T-helper 9 cell (primary cell): Measurements from ENCODE around the gene SARM1.

ENCODE experiments used
- DNase-seq: peaks from one replicate; pipeline ENCODE4 v3.0.0-alpha.2; 2020

The SARM1 gene

GRCh38 chr17:28342313-28342712 is 29.2 kb upstream of the SARM1 start:
- DNase-seq = no peak

GRCh38 chr17:28343491-28343932 is 28.0 kb upstream of the SARM1 start:
- DNase-seq = no peak

DNA sequence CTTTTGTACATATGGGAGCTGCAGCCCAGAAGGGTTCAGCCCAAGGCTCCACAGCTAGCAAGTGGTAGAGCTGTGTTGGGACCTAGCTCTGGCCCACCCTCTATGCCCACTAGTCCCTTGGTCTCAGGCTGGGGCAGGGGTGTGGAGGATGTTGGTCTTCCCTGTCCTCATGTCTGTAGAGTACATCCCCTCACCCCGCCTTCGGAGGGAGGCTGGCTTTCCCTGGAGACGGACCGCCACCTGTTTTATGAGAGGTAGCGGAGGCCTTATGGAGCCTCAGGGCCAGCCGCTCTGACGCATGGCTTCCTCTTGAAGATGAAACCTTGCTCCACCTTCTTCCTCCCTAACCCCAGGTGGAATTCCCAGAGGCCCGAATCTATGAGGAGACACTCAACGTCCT is 27.5 kb upstream of the SARM1 start:
- no peak for DNase-seq

DNA sequence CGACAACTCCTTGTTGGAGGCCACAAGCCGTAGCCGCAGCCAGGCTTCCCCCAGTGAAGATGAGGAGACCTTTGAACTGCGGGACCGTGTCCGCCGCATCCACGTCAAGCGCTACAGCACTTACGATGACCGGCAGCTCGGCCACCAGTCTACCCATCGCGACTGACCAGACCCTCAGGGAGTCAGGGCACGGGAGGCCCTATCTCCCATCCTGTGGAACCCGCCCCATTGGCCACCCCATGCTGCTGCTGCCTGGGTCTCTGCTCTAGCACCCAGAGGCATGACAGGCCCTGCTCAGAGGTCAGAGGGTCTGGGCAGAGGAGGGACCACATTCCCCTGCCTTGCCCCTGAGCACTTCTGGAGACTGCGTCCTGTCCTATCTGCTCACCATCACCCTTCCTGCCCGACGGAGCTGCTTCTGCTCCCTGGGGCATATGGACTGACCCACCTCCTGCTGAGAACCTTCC is 27.0 kb upstream of the SARM1 start:
- no peak for DNase-seq

DNA sequence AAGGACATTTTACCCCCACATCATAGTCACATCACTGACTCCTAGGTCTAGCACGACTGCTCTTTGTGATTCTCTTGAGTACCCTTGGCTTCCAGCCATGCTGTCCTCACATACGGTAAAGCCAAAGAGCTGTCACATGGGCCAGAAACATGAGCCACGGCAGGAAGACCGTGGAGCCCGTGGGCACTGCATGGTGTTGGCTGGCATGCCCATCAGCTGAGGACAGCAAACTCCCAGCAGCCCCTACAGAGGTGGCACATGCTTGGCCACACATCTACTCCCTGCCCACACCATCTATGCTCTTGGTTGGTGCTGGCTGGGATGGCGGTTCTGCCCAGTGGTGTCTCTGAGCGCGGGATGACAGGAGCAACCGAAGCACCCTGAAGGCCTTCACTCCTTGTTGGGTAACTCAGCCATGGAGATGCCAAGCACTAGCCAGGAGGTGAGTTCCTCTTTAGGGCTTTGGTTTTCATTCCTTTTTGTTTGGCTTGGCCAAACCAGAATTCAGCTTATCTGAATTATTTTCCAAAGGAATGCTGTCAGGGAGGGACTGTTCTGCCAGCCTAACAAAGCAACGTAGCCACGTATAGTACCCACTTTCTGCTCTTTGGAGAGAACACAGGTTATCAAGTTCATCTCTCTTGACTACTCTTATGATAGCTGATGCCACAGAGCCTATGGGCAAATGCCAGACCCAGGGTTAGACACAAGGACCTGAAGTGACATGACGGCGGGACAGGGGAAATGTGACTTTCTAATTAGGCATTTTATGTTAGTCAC is 25.9 kb upstream of the SARM1 start:
- no peak for DNase-seq

DNA sequence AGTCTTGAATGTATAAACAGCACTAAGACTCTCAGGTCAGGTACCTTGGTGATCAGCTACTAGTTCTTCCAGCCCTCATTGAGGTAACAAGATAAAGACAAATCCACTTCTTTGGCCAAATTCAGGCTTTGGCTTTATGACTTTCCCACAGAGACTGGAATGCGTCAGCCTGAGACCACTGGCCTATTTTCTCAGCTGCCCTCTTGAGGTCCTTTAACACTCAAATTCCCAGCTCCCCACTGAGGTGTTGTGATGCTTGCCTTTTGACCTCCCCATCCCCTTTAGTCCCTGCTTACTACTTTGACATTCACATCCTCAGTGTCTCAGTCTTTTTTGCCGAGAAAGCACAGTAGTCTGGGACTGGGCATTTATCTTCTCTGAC is 25.3 kb upstream of the SARM1 start:
- DNase-seq = no peak

GRCh38 chr17:28346746-28347246 is 24.7 kb upstream of the SARM1 start:
- no peak for DNase-seq

DNA sequence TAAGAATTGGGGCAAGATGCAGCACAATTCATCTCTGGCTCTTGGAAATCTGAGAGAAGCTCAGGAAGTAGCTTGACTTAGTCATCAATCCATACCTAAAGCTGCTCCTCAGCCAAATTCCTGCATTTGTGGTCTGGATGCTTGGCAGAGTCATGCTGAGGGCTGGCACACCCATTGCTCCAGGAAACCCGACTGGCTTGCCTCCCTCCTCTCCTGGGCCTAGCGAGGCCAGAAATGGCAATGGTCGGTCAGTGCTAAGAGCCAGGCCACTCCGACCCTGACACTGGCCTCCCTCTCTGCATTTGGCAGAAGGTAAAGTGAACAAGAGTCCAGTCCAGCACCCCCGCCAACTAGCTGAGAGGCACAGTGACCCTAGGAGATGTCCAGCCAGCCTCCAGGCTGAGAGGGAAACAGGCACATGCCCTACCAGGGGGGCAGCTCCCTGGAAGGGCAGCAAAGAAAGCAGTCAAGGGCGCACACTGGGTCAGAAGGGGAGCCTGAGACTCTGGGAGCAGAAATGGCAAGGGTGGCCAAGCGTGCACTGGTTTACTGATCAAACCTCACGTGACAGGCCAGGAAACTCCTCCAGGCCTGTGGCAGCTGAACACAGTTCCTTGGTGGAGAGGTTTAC is 24.1 kb upstream of the SARM1 start:
- no peak for DNase-seq

GRCh38 chr17:28348979-28349378 is 22.5 kb upstream of the SARM1 start:
- no peak for DNase-seq

DNA sequence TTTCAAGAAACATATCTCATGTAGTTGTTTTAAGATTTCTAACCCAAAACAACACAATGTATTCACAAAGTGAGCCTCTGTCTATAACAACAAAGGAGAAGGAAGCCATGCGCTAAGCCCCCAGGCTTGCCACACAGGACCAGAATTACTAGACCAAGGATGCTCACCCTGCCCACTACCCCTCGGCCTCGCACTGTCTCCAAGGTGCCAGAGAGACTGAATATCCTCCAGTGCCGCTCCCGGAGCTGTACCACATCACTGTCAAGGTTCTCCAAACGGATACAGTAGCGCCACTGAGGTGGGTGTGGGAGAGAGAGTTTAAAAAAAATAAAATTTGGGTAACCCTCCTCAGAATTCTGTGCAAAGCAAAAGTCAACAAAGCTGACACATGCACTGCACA is 21.2 kb upstream of the SARM1 start:
- DNase-seq = no peak

DNA sequence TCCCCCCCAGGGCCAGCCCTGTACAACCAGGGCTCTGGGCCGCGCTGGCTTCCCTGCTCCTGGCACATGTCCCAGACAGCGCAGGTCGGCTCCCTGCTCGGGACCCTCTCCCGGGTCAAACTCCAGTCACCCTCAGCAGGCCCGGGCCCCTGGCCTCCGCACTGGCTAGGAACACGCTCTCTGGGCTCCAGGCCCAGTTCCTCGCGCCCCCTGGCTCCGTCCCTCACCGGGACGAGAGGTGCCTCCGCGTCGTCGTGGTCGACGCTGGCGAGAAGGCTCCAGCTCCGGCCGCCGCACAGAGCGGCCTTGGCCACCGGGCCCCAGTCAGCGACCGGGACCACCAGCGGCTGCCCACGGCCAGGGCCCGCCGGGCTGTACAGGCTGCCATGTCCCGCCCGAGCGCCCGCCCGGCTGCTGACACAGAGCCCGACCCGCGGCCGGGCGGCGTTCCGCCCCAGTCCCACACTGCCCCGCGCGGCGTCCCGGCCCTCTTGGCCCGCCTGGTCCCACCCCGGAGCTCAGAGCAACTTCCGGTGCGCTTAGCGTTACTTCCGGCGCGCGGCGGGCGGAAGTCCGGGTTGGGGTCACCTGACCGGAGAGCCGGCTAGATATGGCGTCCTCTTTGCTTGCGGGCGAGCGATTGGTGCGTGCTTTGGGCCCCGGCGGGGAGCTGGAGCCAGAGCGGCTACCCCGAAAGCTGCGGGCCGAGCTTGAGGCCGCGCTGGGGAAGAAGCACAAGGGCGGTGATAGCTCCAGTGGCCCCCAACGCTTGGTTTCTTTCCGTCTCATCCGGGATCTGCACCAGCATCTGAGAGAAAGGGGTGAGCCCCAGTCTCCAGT is 14.2 kb upstream of the SARM1 start, which contains the start of gene POLDIP2:
TSS of gene POLDIP2 (minus strand) at position 467 of the 840 bp plus-strand sequence. CDS start at position 388, 79 bp downstream.
- peak; percentile 92 for DNase-seq

DNA sequence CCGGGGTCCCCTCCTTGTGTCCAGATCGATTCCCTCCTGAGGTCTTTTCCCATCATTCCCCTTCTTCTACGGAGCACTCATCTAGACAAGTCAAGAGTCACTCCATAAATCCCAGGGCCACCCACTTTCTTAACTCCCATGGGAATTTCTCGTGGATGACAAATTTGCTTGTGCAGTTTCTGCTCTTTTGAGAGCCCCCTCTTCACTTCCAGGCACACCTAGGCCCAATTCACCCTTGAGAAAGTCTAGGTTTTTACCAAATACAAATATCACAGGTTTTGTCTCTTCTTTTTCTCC is 13.6 kb upstream of the SARM1 start:
- no peak for DNase-seq

GRCh38 chr17:28363186-28363585 is 8.3 kb upstream of the SARM1 start:
- no peak for DNase-seq

- no peak for DNase-seq
These were observed 7.5 kb upstream of the SARM1 start for GRCh38 chr17:28363776-28364650.

GRCh38 chr17:28364665-28365363 is 6.7 kb upstream of the SARM1 start, which contains the start of gene SEBOX:
TSS of gene SEBOX (minus strand) at chr17:28365199. CDS start at chr17:28365151, 48 bp downstream.
- no peak for DNase-seq

DNA sequence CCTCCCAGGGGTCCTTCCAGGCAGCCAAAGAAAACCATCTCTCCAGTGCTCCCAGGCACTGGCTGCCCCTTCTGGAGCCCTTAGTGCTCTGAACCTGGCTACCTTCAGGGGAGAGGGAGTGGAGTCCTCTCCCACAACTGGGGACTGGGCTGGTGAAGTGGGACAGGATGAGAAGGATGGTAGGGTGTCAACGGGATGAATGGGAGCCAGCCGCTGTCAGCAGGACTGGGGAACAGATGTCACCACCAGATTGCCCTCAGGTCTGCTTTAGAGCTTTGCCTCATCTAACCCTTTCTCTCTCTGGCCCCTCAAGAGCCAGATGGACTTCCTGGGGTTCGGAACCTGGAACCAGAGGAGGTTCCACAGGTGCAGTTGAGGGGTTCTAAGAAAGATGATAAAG is 6.0 kb upstream of the SARM1 start:
- DNase-seq = no peak

GRCh38 chr17:28366605-28367004 is 4.9 kb upstream of the SARM1 start:
- DNase-seq = no peak

DNA sequence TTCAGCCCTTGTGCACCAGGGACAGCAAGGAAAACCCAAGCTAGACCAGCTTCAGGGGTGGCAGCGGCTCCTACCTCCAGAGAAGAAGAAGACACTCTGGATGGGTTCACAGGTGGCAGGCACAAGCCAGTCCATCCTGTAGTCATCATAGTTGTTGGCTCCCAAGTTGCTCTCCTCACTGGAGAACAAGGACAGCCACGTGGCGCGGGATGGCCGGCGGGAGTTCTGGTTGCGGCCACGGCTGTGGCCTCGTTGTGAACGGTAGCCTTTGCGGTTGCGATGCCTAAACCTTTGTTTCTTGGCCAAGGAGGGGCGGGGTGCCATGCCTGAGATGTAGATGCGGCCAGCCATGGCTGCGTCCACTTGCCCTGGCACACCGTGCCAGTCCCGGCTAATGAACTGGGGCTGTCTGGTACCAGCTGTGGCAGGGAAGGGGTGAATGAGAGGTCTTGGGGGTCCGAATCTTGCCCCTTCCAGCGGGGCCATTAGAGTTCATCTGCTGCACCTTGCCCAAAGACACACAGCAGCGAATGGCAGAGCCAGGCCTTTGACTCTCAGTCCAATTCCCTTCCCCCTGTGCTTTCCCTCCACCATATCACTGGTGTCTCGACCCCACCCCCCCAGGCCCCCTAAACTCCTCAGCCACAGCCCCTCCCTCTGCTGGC is 3.7 kb upstream of the SARM1 start:
- DNase-seq = no peak

DNA sequence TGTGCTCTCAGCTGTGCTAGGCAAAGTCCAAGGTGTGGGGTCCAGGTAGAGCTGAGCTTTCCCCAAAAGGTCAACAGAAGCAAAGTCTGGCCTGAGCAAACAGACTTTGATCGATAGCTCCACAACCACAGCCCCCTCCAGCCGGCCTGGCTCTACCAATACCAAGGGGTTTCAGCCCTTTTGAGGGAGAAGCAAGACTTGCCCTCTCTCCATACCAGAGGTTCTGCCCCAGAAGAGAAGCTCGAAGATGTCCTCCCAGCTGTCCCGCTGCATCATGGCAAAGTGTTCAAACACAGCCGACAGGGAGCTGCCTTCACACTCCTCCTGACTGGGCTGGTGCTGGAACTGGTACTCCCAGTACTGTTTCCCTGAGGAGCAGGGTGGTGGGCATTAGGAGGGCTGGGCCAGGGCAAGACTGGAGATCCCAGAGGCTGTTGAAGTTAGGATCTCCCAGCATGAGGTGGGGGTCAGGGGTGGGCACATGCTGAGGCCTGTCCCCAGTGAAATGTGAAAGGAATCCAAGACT is 3.1 kb upstream of the SARM1 start:
- no peak for DNase-seq

DNA sequence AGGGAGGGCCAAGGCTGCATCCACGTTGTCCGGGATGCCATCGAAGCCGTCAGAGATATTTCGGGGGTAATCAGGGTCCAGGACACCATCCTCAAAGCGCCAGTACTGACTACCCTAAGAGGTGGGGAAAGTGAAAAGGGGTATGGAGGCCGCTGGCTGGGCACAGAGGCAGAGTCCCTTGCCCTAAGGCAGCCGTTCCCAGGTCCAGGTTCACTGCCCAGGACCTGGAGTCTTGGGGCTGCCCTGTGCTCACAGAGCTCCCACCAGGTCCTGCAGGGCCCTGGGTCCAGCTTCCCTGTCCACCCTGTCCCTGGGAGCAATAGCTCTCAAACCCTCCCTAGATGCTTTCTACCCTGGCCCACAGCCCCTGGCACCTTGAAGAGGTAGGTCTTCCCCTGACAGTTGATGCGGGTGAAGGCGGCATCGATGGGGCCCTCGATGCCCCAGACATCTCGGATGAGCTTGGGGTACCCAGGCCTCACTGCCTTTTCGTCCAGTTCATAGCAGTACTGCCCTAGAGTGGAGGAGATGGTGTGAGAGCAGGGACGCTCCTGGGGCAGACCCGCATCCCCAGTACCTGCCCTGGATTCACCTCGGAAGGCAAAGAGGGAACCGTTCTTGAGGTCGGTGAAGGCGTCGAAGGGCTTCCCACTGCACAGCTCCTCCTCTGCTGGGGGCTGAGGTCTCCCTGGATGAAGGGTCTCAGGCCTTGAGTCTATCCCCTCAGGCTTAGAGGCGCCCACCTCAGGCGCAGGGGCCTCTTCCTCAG is 2.4 kb upstream of the SARM1 start:
- no peak for DNase-seq
